GM12878 (cell line): ENCODE results near the gene ADAMTS3. TPM values are rescaled to one million over a fixed set of nuclear protein-coding genes. Genes with fewer than 3 reads are reported as not detected.

Experiments
- ATAC-seq: fragments of 200-7000 bp; cut with Tn5 transposase; 3 replicates; pipeline ENCODE4 v1.9.1; 2020; ENCODE audit warnings: mild to moderate bottlenecking, moderate library complexity
- BruUV-seq: library from RNA; stranded (reverse); fragments of 400-500 nt; replicated peaks from 2 replicates; lab custom pipeline; 2021; lab: Mats Ljungman, UMichigan
- CTCF ChIA-PET: fragments of 300-600 bp; sonication (Branson Sonifier 250); formaldehyde crosslinking; extraction: SDS; loops from one replicate; lab custom pipeline; 2021; ENCODE audit warnings: inconsistent platforms; lab: Yijun Ruan, JAX
- POLR2A ChIA-PET: fragments of 350-600 bp; formaldehyde crosslinking; extraction: SDS; loops from one replicate; lab custom pipeline; 2021; ENCODE audit warnings: inconsistent platforms; lab: Charles Lee
- RAD21 ChIA-PET: fragments of 300-600 bp; sonication (Branson Sonifier 250); formaldehyde crosslinking; loops from one replicate; lab custom pipeline; 2023; ENCODE audit warnings: antibody characterized with exemption; ENCODE audit not compliant: unreplicated experiment; lab: Charles Lee
- SMC1A ChIA-PET: fragments of 300-600 bp; sonication (Branson Sonifier 250); formaldehyde crosslinking; loops from one replicate; lab custom pipeline; 2023; ENCODE audit not compliant: unreplicated experiment, uncharacterized antibody; lab: Charles Lee
- DNase-seq: peaks from one replicate; pipeline ENCODE4 v3.0.0-alpha.2; 2011; ENCODE audit warnings: low read depth, low spot score
- FAIRE-seq: peaks from 3 replicates; lab custom pipeline; 2011; peaks lifted over from hg19 to GRCh38; lab: Jason Lieb, UNC
- H2AFZ ChIP-seq: 2 replicates; pipeline ENCODE4 v1.6.0; 2011; ENCODE audit warnings: low read depth, low read length, control low read depth; ENCODE audit not compliant: control insufficient read depth
- H3K27ac ChIP-seq: 2 replicates; pipeline ENCODE4 v1.5.1; 2011; ENCODE audit warnings: control low read depth; ENCODE audit not compliant: control insufficient read depth, insufficient read depth
- H3K27me3 ChIP-seq, 2 experiments: replicated peaks in 1 of 2; 2 replicates each; pipeline versions ENCODE4 v1.6.0 to v1.6.1; 2011; ENCODE audit warnings: low read length in 1 of 2; ENCODE audit not compliant: control insufficient read depth in 2 of 2, insufficient read depth in 2 of 2
- H3K36me3 ChIP-seq, 2 experiments: 2 replicates each; pipeline ENCODE4 v1.5.1; 2011; ENCODE audit warnings: low read length in 1 of 2; ENCODE audit not compliant: control insufficient read depth in 2 of 2, insufficient read depth in 2 of 2
- H3K4me1 ChIP-seq: 2 replicates; pipeline ENCODE4 v1.6.1; 2011; ENCODE audit warnings: mild to moderate bottlenecking, low read length, moderate library complexity, mixed read lengths; ENCODE audit not compliant: control insufficient read depth, insufficient read depth
- H3K4me2 ChIP-seq: 2 replicates; pipeline ENCODE4 v1.6.0; 2011; ENCODE audit warnings: control low read depth; ENCODE audit not compliant: control insufficient read depth, insufficient read depth
- H3K4me3 ChIP-seq: fragments of 200-600 bp; sonication (generic); 2 replicates; pipeline ENCODE4 v1.5.1; 2016
- H3K79me2 ChIP-seq: 2 replicates; pipeline ENCODE4 v1.6.0; 2011; ENCODE audit warnings: low read length; ENCODE audit not compliant: control insufficient read depth, insufficient read depth
- H3K9ac ChIP-seq: 2 replicates; pipeline ENCODE4 v1.8.0; 2011; ENCODE audit warnings: low read length, control low read depth, mixed read lengths; ENCODE audit not compliant: control insufficient read depth, insufficient read depth
- H3K9me3 ChIP-seq: replicated peaks from 3 replicates; pipeline ENCODE4 v1.5.1; 2011; ENCODE audit warnings: mild to moderate bottlenecking, low read length; ENCODE audit not compliant: control insufficient read depth, insufficient read depth
- H4K20me1 ChIP-seq: 2 replicates; pipeline ENCODE4 v1.6.0; 2011; ENCODE audit not compliant: control insufficient read depth, insufficient read depth
- DPF2 ChIP-seq: fragments of 450-650 bp; IDR thresholded peaks from 2 replicates; pipeline ENCODE4 v1.6.1; 2017; ENCODE audit warnings: mild to moderate bottlenecking
- HDGF ChIP-seq: fragments of 450-650 bp; IDR thresholded peaks from 2 replicates; pipeline ENCODE4 v1.6.1; 2016; ENCODE audit warnings: antibody characterized with exemption
- JUNB ChIP-seq: IDR thresholded peaks from 2 replicates; pipeline ENCODE4 v1.6.1; 2016; ENCODE audit warnings: antibody characterized with exemption, mild to moderate bottlenecking
- LARP7 ChIP-seq: fragments of 450-650 bp; IDR thresholded peaks from 2 replicates; pipeline ENCODE4 v1.6.1; 2017; ENCODE audit warnings: mild to moderate bottlenecking
- MXI1 ChIP-seq: fragments of 150-350 bp; IDR thresholded peaks from 2 replicates; pipeline ENCODE4 v1.6.1; 2011; ENCODE audit warnings: low read depth, mild to moderate bottlenecking, inconsistent platforms, low read length, improper control_type of control experiment
- NBN ChIP-seq: fragments of 450-650 bp; IDR thresholded peaks from 2 replicates; pipeline ENCODE4 v1.6.1; 2016
- NFYA ChIP-seq: IDR thresholded peaks from 2 replicates; pipeline ENCODE4 v1.6.1; 2011; ENCODE audit warnings: low read depth, mild to moderate bottlenecking, low read length, improper control_type of control experiment, borderline replicate concordance
- NR2F1 ChIP-seq: fragments of 450-650 bp; conservative IDR thresholded peaks from 2 replicates; pipeline ENCODE4 v1.6.1; 2017; ENCODE audit warnings: mild to moderate bottlenecking
- PML ChIP-seq: IDR thresholded peaks from 2 replicates; pipeline ENCODE4 v1.6.1; 2012; ENCODE audit warnings: low read length, inconsistent platforms
- POLR2AphosphoS2 ChIP-seq: IDR thresholded peaks from 2 replicates; pipeline ENCODE4 v1.6.1; 2011; ENCODE audit warnings: low read depth, mild to moderate bottlenecking, low read length, improper control_type of control experiment, moderate library complexity
- POLR2AphosphoS5 ChIP-seq: IDR thresholded peaks from 2 replicates; pipeline ENCODE4 v1.6.1; 2011; ENCODE audit warnings: mild to moderate bottlenecking, low read length, inconsistent platforms
- RB1 ChIP-seq: fragments of 450-650 bp; formaldehyde crosslinking; IDR thresholded peaks from 2 replicates; pipeline ENCODE4 v1.6.1; 2017; ENCODE audit warnings: mild to moderate bottlenecking, borderline replicate concordance
- SMARCA5 ChIP-seq: fragments of 450-650 bp; IDR thresholded peaks from 2 replicates; pipeline ENCODE4 v1.6.1; 2017; ENCODE audit warnings: mild to moderate bottlenecking
- TCF3 ChIP-seq: IDR thresholded peaks from 2 replicates; pipeline ENCODE4 v1.6.1; 2012; ENCODE audit warnings: low read depth, mild to moderate bottlenecking, low read length, borderline replicate concordance; ENCODE audit not compliant: insufficient read depth
- ZBTB11 ChIP-seq: fragments of 450-650 bp; formaldehyde crosslinking; IDR thresholded peaks from 2 replicates; pipeline ENCODE4 v1.5.0; 2022; ENCODE audit warnings: mild to moderate bottlenecking, missing genetic modification characterization
- ZNF207 ChIP-seq: fragments of 450-650 bp; IDR thresholded peaks from 2 replicates; pipeline ENCODE4 v1.6.1; 2014; ENCODE audit warnings: antibody characterized with exemption, mild to moderate bottlenecking, borderline replicate concordance
- WGBS: methylation state at CpG from one replicate; pipeline ENCODE4 v1.1.6; 2016; ENCODE audit warnings: low lambda C conversion rate; ENCODE audit not compliant: insufficient replicate concordance, insufficient coverage; ENCODE audit errors: missing lambda C conversion rate; 5-methylcytosine and 5-hydroxymethylcytosine counted together
- in situ Hi-C: fragments of 300-500 bp; cut with MboI; formaldehyde crosslinking; loops from 9 replicates; pipeline ENCODE4 v1.14.3; 2018; ENCODE audit warnings: mixed read lengths
- intact Hi-C: fragments of 100-400 bp; cut with micrococcal nuclease; formaldehyde crosslinking; loops from one replicate; pipeline ENCODE4 v1.14.2; 2022; ENCODE audit not compliant: unreplicated experiment
- polyA plus RNA-seq, 11 experiments: library from polyadenylated mRNA; depleted of rRNA in 4 of 11; unstranded in 6 of 11; stranded (reverse) in 5 of 11; fragments of >200 nt; fragmentation: Nextera tagmentation in 4 of 11; fragmentation: Illumina TruSeq in 1 of 11; extraction: Ambion mirVana in 4 of 11; extraction: Trizol in 1 of 11; gene quantifications; 1 replicate in 1 of 11; 2 replicates in 10 of 11; pipeline versions ENCODE4 v1.2.1 to v1.2.3, GENCODE V29; 2011 to 2016; ENCODE audit warnings: inconsistent platforms in 2 of 11, missing spikeins in 2 of 11, low read depth in 1 of 11
- total RNA-seq, 4 experiments: library from RNA; depleted of rRNA in 3 of 4; stranded (reverse); fragments of >200 nt in 3 of 4; fragmentation: Illumina TruSeq in 1 of 4; extraction: Trizol in 1 of 4; gene quantifications; 2 replicates each; pipeline versions ENCODE4 v1.2.1 to v1.2.3, GENCODE V29; 2013 to 2021
- TF ChIP-seq, protein P1 (sequence below): fragments of 450-650 bp; formaldehyde crosslinking; IDR thresholded peaks from 2 replicates; pipeline ENCODE4 v1.4.0; 2020; ENCODE audit warnings: mild to moderate bottlenecking, moderate library complexity
- TF ChIP-seq, protein P2 (sequence below): fragments of 150-350 bp; IDR thresholded peaks from 2 replicates; pipeline ENCODE4 v1.6.1; 2014; ENCODE audit warnings: mild to moderate bottlenecking, low read depth, low read length

The ADAMTS3 gene
- total and polyA plus RNA-seq, 10 of the 15 experiments (the other 5 are each of a cell fraction or from before 2014, with no cell fraction given): under 0.01 to 0.07 (median 0.02) TPM; not detected in 6

GRCh38 chr4:72408568-72408967 is 160.5 kb downstream of the ADAMTS3 start:
- Histone ChIP-seq H3K4me1 (no peaks in the 10 kb centered on the region), H3K79me2 (no peaks in the 10 kb centered on the region), H2AFZ (no peak overlapping the region), H3K9me3 (no peaks in the 10 kb centered on the region), H3K4me3 (no peak overlapping the region), H3K9ac (no peak overlapping the region), H3K27me3 (no peaks in the 10 kb centered on the region), H3K36me3 (no peaks in the 10 kb centered on the region), H3K27ac (no peak overlapping the region)
- RAD21 ChIA-PET: no interaction called here
- DNase-seq (no peak), FAIRE-seq (no peak), ATAC-seq (no peak)
- POLR2A ChIA-PET: no interaction called here
- intact Hi-C loops: no loop called here
- BruUV-seq: no TSS peak
- CTCF ChIA-PET: no interaction called here
- WGBS: 32% methylated on average over 4 of the region's 4 CpGs
- SMC1A ChIA-PET: no interaction called here
- no peak for TF ChIP-seq POLR2AphosphoS5
- no peak for TF ChIP-seq DPF2
- TF ChIP-seq ZNF207: no peak
- TF ChIP-seq SMARCA5: no peak
- TF ChIP-seq, protein P1, sequence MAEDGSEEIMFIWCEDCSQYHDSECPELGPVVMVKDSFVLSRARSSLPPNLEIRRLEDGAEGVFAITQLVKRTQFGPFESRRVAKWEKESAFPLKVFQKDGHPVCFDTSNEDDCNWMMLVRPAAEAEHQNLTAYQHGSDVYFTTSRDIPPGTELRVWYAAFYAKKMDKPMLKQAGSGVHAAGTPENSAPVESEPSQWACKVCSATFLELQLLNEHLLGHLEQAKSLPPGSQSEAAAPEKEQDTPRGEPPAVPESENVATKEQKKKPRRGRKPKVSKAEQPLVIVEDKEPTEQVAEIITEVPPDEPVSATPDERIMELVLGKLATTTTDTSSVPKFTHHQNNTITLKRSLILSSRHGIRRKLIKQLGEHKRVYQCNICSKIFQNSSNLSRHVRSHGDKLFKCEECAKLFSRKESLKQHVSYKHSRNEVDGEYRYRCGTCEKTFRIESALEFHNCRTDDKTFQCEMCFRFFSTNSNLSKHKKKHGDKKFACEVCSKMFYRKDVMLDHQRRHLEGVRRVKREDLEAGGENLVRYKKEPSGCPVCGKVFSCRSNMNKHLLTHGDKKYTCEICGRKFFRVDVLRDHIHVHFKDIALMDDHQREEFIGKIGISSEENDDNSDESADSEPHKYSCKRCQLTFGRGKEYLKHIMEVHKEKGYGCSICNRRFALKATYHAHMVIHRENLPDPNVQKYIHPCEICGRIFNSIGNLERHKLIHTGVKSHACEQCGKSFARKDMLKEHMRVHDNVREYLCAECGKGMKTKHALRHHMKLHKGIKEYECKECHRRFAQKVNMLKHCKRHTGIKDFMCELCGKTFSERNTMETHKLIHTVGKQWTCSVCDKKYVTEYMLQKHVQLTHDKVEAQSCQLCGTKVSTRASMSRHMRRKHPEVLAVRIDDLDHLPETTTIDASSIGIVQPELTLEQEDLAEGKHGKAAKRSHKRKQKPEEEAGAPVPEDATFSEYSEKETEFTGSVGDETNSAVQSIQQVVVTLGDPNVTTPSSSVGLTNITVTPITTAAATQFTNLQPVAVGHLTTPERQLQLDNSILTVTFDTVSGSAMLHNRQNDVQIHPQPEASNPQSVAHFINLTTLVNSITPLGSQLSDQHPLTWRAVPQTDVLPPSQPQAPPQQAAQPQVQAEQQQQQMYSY (CRISPR knock-in tag): no peak
- no peak for TF ChIP-seq PML
- no peak for TF ChIP-seq NFYA
- TF ChIP-seq POLR2AphosphoS2: no peak
- TF ChIP-seq, protein P2, sequence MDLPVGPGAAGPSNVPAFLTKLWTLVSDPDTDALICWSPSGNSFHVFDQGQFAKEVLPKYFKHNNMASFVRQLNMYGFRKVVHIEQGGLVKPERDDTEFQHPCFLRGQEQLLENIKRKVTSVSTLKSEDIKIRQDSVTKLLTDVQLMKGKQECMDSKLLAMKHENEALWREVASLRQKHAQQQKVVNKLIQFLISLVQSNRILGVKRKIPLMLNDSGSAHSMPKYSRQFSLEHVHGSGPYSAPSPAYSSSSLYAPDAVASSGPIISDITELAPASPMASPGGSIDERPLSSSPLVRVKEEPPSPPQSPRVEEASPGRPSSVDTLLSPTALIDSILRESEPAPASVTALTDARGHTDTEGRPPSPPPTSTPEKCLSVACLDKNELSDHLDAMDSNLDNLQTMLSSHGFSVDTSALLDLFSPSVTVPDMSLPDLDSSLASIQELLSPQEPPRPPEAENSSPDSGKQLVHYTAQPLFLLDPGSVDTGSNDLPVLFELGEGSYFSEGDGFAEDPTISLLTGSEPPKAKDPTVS: no peak
- TF ChIP-seq ZBTB11: no peak
- no peak for TF ChIP-seq NR2F1
- TF ChIP-seq JUNB: no peak
- no peak for TF ChIP-seq LARP7
- no peak for TF ChIP-seq HDGF
- TF ChIP-seq NBN: no peak
- TF ChIP-seq TCF3: no peak
- TF ChIP-seq RB1: no peak
- no peak for TF ChIP-seq MXI1
- TF ChIP-seq, all 136 proteins: peak for 0
- no peaks in the 10 kb centered on the region for H4K20me1 ChIP-seq
- H3K4me2 ChIP-seq: no peak overlapping the region
- in situ Hi-C loops: no loop called here
